ENCODE measurements around the gene EIF3D.

EIF3D gene

DNA sequence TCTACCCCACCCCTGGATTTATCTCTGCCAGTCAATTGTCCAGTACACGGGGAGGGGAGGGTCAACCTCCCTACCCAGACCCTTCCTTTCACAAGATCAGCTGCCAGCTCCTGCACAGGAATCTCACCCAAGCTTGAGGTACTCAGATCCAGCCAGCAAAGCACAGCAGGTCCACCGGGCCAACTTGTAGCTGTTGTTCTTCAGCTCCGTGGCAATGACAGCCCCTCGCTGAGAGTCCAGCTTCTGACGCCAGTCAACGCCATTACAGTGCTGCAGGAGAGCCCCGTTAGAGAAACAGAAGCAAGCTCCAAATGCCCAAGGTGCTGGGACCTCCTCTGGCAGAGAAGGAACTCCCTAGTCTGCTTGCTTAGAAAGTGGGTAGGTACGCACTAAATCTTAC, 16.6 kb downstream of the EIF3D start:
- TF ChIP-seq, protein P1, sequence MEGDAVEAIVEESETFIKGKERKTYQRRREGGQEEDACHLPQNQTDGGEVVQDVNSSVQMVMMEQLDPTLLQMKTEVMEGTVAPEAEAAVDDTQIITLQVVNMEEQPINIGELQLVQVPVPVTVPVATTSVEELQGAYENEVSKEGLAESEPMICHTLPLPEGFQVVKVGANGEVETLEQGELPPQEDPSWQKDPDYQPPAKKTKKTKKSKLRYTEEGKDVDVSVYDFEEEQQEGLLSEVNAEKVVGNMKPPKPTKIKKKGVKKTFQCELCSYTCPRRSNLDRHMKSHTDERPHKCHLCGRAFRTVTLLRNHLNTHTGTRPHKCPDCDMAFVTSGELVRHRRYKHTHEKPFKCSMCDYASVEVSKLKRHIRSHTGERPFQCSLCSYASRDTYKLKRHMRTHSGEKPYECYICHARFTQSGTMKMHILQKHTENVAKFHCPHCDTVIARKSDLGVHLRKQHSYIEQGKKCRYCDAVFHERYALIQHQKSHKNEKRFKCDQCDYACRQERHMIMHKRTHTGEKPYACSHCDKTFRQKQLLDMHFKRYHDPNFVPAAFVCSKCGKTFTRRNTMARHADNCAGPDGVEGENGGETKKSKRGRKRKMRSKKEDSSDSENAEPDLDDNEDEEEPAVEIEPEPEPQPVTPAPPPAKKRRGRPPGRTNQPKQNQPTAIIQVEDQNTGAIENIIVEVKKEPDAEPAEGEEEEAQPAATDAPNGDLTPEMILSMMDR (IDR thresholded peaks at IDR 0.05; ENCODE audit: low read depth, low read length) = no peak
- no peak for DNase-seq
- H3K9me3 ChIP-seq (ENCODE audit: severe bottlenecking) = no peaks in the 10 kb centered on the region
- peaks cover 75% of the 10 kb centered on the region for H3K36me3 ChIP-seq
- H3K27me3 ChIP-seq (ENCODE audit: insufficient read depth, low read depth, severe bottlenecking) = no peaks in the 10 kb centered on the region
- H3K27ac ChIP-seq = no peak overlapping the region
- H3K4me3 ChIP-seq (ENCODE audit: low read depth, low read length) = no peak overlapping the region

DNA sequence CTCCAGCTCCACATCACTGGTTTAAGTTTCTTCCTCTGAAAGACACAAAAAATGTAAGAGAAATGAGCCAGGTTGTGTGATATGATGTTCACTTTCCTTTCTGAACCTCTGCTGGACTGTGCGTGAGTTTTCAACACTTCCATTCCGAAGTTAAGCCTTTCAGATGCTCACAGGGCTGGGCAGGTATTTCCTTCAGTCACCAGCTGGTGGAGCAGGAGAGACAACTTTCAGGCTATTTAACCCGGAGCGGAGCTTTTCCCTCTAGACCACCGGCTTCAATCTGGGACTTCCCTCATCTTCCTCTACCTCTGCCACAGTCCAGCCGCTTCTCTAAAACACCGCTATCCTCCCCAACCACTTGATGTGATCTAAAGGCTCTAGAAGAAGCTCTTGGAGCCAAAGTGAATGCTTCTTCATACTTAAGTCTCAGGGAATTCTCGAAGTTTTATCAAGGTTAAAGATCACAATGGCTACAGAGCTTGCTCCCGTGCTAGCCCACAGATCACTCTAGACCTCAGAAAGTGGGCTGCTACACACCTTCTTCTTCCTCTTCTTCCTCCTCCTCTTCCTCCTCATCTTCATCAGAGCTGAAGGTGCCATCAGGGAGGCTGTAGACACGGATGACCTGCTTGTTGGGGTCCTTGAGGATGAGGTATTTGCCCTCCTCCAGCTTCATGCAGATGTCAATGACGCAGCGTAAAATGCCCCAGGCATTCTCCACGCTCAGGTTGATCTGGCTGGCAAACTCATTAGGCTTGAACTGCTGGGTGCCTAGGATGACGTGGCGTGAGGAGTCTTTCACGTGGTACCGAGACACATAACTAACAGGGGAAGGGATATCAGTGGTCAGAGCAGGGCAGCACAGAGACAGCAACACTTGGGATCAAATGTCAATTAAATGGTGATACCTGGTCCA, 17.7 kb downstream of the EIF3D start:
- Histone ChIP-seq H3K27ac (no peak overlapping the region), H3K36me3 (peaks cover 64% of the 10 kb centered on the region), H3K27me3 (ENCODE audit: insufficient read depth, low read depth, severe bottlenecking) (no peaks in the 10 kb centered on the region), H3K4me3 (ENCODE audit: low read depth, low read length) (no peak overlapping the region), H3K9me3 (ENCODE audit: severe bottlenecking) (no peaks in the 10 kb centered on the region)
- TF ChIP-seq, protein P1 (IDR thresholded peaks at IDR 0.05; ENCODE audit: low read depth, low read length) = peak; percentile 59; the same call in 1 of the 2 replicates
- DNase-seq = peak; percentile 61

DNA sequence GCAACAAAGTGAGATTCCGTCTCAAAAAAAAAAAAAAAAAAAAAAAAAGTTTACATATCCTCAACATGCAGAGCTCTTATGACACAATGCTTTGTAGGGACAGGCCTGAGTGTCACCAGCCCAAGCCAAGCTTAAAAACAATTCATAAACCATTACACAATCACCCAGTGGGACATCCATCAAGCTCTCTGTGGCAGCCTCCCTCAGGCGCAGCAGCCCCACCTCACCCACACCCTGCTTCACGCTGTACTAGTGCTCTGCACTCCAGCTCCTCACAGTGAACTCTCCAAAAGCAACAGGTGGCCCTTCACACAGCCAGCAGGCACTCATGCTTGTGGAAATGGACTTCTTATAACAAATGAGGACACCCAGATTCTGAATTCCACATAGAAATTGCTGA, 18.6 kb downstream of the EIF3D start:
- TF ChIP-seq, protein P1 (IDR thresholded peaks at IDR 0.05; ENCODE audit: low read depth, low read length) = no peak
- no peaks in the 10 kb centered on the region for H3K27me3 ChIP-seq (ENCODE audit: insufficient read depth, low read depth, severe bottlenecking)
- no peaks in the 10 kb centered on the region for H3K9me3 ChIP-seq (ENCODE audit: severe bottlenecking)
- DNase-seq = no peak
- H3K36me3 ChIP-seq = peaks cover 62% of the 10 kb centered on the region
- H3K4me3 ChIP-seq (ENCODE audit: low read depth, low read length) = no peak overlapping the region
- H3K27ac ChIP-seq = no peak overlapping the region

DNA sequence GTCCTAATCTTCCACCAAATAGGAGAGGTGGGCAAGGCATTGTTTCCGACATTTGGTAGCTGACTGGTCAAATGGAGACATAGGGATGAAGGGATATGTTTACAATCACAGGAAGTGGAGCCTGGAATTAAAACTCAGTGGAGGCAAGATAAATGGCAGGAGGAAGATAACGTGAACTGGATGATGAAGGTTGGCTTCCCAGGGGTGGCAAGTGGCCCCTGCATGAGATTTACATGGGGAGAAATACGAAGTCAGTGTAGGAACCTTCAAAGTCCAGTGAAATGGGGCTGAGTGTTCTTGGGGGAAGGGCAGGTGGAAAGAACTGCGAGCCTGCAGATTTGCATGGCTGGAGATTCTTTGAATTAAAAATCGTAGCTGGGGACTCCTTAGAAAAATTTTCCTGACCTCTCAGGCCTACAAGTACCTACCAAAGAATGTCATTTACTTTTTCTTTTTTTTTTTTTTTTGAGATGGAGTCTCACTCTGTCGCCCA, 21.4 kb downstream of the EIF3D start:
- no peaks in the 10 kb centered on the region for H3K27me3 ChIP-seq (ENCODE audit: insufficient read depth, low read depth, severe bottlenecking)
- H3K27ac ChIP-seq = peak overlapping the region; percentile 90
- no peaks in the 10 kb centered on the region for H3K9me3 ChIP-seq (ENCODE audit: severe bottlenecking)
- peak overlapping the region; percentile 58 for H3K4me3 ChIP-seq (ENCODE audit: low read depth, low read length)
- TF ChIP-seq, protein P1 (IDR thresholded peaks at IDR 0.05; ENCODE audit: low read depth, low read length) = no peak
- H3K36me3 ChIP-seq = peaks cover 58% of the 10 kb centered on the region
- no peak for DNase-seq

DNA sequence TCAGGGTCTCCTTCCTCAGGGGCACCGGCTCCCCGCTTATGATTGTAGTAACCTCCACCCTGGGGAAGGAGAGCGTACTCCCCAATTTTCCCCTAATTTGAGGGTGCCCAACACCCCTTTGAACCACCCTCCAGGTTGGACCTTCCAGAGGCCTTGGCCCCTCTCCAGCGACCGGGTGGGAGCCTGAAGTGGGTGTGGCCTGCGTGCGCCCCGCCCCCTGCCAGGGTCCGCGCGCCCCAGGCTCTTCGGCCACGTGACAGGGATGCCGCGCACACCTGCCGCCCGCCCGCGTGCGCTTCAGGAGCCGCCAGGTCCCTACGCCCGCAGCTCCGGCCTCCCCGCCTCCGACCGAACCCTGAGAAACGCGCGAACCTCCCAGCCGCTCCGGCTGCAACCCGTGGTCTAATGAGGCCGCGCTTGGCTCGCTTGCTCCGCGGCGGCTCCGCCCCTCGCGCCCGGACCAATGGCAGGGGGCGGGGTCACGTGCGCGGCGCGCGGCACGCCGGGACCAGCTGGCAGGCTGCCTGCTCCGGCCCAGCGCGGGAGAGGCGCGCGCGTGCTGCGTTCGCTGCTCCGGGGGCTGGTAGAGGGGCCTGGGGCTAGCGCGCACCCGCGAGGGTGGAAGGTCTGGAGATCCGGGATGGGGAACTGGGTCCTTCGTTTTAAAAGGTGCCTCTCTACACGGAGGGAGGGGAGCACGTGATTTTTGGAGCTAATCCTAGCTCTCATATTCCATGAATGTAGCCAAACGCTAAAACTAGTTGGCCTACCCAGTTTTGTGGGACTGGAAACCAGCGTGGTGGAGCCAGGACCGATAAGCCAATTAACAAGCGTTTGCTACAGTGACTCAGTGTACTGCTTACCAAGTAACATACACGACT, 22.1 kb downstream of the EIF3D start, which contains the start of gene FOXRED2:
Gene FOXRED2 (minus strand): TSS at position 404 of the 881 bp plus-strand sequence. CDS start 618 bp downstream, outside the sequence.
- H3K36me3 ChIP-seq = peaks cover 58% of the 10 kb centered on the region
- peak within 1 kb of the TSS; percentile 58 for H3K4me3 ChIP-seq (ENCODE audit: low read depth, low read length)
- DNase-seq = peak; percentile 90
- peak within 1 kb of the TSS; percentile 90 for H3K27ac ChIP-seq
- no peaks in the 10 kb centered on the region for H3K9me3 ChIP-seq (ENCODE audit: severe bottlenecking)
- TF ChIP-seq, protein P1 (IDR thresholded peaks at IDR 0.05; ENCODE audit: low read depth, low read length) = no peak
- H3K27me3 ChIP-seq (ENCODE audit: insufficient read depth, low read depth, severe bottlenecking) = no peaks in the 10 kb centered on the region

All from WERI-Rb-1 (cell line).